ENCODE data around the gene TFB1M.

TFB1M gene

DNA sequence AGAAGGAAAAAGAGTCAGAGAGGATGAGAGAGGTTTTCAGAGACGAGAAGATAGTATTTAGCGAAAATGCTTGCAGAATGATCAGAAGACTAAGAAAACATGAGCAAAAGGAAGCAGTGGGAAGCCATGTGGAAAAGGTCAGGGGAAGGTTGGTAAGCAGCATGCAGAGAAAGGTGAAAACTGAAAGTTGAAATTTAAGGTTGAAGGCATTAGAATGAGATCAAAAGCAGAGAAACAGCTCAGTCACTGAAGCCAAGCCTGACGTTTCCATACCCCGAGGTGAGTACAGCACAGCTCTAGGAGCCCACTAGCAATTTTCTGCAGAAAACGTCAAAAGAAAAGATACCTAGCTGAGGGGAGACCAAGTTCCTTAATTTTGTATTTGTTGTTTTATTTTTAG is 19.1 kb upstream of the TFB1M start:
- H3K36me3 Mint-ChIP-seq (ENCODE audit: low read depth) = peaks cover 5% of the 10 kb centered on the region
- no peak overlapping the region for H3K4me3 Mint-ChIP-seq
- H3K4me1 Mint-ChIP-seq = no peaks in the 10 kb centered on the region
- TF ChIP-seq, protein P1, sequence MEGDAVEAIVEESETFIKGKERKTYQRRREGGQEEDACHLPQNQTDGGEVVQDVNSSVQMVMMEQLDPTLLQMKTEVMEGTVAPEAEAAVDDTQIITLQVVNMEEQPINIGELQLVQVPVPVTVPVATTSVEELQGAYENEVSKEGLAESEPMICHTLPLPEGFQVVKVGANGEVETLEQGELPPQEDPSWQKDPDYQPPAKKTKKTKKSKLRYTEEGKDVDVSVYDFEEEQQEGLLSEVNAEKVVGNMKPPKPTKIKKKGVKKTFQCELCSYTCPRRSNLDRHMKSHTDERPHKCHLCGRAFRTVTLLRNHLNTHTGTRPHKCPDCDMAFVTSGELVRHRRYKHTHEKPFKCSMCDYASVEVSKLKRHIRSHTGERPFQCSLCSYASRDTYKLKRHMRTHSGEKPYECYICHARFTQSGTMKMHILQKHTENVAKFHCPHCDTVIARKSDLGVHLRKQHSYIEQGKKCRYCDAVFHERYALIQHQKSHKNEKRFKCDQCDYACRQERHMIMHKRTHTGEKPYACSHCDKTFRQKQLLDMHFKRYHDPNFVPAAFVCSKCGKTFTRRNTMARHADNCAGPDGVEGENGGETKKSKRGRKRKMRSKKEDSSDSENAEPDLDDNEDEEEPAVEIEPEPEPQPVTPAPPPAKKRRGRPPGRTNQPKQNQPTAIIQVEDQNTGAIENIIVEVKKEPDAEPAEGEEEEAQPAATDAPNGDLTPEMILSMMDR (IDR thresholded peaks at IDR 0.05; ENCODE audit: unreplicated experiment in 3 of 3) = no peak
- H3K9me3 Mint-ChIP-seq = peaks cover 25% of the 10 kb centered on the region
- no peak overlapping the region for H3K27ac Mint-ChIP-seq
- H3K27me3 Mint-ChIP-seq (ENCODE audit: low read depth) = no peaks in the 10 kb centered on the region

DNA sequence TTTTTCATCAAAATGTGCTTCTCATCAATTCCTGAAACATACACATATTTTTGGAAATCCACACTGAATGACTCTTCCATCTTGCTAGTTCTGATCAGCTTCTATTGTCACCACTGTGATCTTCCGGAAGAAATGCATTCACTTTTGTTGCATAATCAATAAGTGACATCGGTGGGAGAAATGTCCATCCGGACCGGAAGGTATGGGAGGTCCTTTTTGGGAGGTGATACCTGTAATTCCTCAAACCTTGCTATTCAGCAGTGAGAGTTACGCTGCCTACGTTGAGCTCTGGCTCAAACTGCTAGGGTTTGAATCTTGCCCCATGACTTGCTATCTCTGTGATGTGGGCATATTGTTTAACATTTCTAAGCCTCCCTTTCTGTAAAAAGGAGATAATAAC is 16.6 kb upstream of the TFB1M start:
- H3K9me3 Mint-ChIP-seq = peaks cover 3% of the 10 kb centered on the region
- H3K27ac Mint-ChIP-seq = no peak overlapping the region
- peaks cover 6% of the 10 kb centered on the region for H3K4me1 Mint-ChIP-seq
- H3K36me3 Mint-ChIP-seq (ENCODE audit: low read depth) = peaks cover 3% of the 10 kb centered on the region
- TF ChIP-seq, protein P1 (IDR thresholded peaks at IDR 0.05; ENCODE audit: unreplicated experiment in 3 of 3) = no peak
- H3K4me3 Mint-ChIP-seq = no peak overlapping the region
- no peaks in the 10 kb centered on the region for H3K27me3 Mint-ChIP-seq (ENCODE audit: low read depth)

DNA sequence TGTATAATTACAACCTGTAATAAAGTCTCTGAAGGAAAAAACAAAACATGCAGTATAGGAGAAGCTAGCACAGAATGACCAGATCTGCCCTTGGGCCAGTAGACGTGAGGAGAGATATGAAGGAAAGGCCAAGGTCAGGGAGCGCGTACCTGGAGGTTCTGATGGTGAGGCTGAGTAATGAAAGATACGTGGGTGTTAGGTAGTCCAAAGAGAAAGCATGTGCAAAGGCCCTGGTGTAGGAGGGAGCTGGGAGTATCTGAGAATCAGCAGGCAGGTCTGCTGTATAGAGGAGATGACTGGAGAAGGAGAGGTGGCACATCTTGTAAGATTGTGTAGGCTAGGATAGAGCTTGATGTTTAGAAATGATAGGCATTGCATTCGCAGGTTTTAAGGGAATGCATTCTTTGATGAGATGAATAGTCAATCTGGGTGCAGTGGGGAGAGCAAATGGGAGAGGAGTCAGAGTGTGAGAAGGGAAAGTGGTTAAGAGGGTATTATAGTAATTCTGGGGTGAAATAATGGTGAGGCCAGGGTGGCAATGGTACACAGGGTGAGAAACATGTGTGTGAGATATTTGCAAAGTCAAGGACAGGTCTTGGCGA is 15.9 kb upstream of the TFB1M start:
- Mint-ChIP-seq H3K27ac (no peak overlapping the region), H3K4me1 (peaks cover 6% of the 10 kb centered on the region), H3K4me3 (no peak overlapping the region), H3K9me3 (no peaks in the 10 kb centered on the region), H3K36me3 (ENCODE audit: low read depth) (no peaks in the 10 kb centered on the region), H3K27me3 (ENCODE audit: low read depth) (no peaks in the 10 kb centered on the region)
- TF ChIP-seq, protein P1 (IDR thresholded peaks at IDR 0.05; ENCODE audit: unreplicated experiment in 3 of 3) = no peak

DNA sequence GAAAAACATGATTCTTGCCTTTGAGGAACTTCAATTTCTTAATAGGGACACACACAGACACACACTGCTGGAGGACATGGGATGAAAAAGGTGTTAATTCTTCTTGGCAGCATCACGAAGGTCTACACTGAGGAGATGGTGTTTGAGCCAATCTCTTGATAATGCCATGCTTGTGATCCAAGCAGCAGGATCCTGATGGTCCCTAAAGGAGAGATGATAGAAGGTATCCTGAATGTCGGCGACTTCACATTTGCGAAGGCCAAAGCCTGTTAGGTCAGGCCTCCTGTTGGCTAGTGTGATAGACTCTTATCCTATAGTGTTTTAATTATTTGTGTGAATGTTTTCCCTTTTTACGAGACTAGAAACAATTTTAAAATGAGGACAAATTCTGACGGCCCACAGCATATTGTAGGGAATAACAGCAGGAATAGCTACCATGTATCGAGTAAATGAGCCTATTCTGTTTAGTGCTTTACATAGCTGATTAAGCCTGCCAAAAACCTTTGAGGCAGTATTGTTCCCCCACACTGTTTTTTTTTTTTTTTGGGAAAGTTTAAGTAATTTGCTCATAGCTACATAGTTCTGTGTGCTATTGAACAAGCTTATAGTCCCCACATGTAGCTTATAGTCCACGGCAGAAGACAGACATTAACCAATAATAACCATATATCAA is 15.3 kb upstream of the TFB1M start:
- Mint-ChIP-seq H3K9me3 (no peaks in the 10 kb centered on the region), H3K27ac (no peak overlapping the region), H3K4me1 (peaks cover 6% of the 10 kb centered on the region), H3K27me3 (ENCODE audit: low read depth) (no peaks in the 10 kb centered on the region), H3K36me3 (ENCODE audit: low read depth) (no peaks in the 10 kb centered on the region), H3K4me3 (no peak overlapping the region)
- TF ChIP-seq, protein P1 (IDR thresholded peaks at IDR 0.05; ENCODE audit: unreplicated experiment in 3 of 3) = no peak

DNA sequence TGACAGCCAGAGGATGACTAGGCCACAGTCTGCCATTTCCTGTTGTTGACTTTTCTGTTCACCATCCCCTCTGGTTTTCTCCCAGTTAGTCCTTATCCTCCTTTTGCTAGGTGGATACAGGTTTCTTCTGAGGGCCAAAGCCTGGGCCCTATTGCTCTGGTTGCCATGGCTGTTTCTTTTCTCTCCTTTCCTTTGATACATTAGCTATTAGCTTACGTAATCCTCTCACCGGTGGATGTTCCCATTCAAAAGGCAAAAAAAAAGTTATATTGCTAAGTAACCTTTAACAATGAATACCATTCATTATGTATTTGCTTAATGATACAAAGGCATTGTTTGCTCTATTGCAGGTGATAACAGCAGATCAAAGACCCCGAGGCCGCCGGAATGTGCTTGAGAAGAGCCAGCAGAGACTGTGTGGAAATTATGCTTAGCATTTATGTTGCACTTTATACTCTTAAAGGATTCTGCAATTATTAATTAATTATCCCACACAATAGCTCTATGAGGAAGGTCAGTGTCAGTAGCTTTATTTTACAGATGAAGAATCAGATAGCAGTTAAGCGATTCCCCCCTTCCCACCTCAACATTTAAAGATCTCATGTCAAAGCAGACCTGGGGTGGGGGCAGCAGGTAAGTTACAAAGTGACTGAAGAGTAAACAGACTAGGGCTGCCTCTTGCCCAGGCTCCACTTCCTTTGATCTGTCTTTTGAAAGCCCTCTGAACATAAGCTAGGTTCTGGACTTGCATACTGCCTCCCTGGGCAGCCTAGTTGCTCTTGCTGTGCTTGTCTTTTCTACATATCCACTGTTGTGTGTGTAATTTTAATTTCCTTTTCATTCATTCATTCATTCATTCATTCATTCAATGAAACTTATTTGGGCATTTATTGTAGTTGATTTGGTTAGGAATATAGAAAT is 14.5 kb upstream of the TFB1M start:
- Mint-ChIP-seq H3K36me3 (ENCODE audit: low read depth) (no peaks in the 10 kb centered on the region), H3K27me3 (ENCODE audit: low read depth) (no peaks in the 10 kb centered on the region), H3K4me1 (peaks cover 6% of the 10 kb centered on the region), H3K4me3 (no peak overlapping the region), H3K9me3 (no peaks in the 10 kb centered on the region), H3K27ac (peak overlapping the region in 1 of 3 experiments; percentile 7)
- TF ChIP-seq, protein P1 (IDR thresholded peaks at IDR 0.05; ENCODE audit: unreplicated experiment in 3 of 3) = no peak

Measured in nephron (organoid).